Upper lobe of left lung (tissue), 6 donors: Measurements from ENCODE around the gene AFF3. TPM values are rescaled to one million over a fixed set of nuclear protein-coding genes. Genes with fewer than 3 reads are reported as not detected.
A peak's percentile ranks its signal among the peaks of the same experiment; 100 is the strongest.

Source experiments
- ATAC-seq, 2 donors: fragments of 200-7000 bp; cut with Tn5 transposase; one replicate each; pipeline ENCODE4 v1.9.1; 2022; ENCODE audit warnings: mild to moderate bottlenecking in 2 of 2, moderate library complexity in 2 of 2; ENCODE audit not compliant: low FRiP score in 2 of 2
- DNase-seq, 2 donors: peaks; one replicate each; pipeline ENCODE4 v3.0.0-alpha.2; 2019 to 2020
- H3K27ac ChIP-seq, 4 donors: fragments of 200-600 bp; sonication (generic); one replicate each; pipeline ENCODE4 v1.5.1; 2016 to 2019
- H3K27me3 ChIP-seq, 4 donors: fragments of 200-600 bp; sonication (generic); one replicate each; pipeline ENCODE4 v1.5.1; 2017 to 2019
- H3K36me3 ChIP-seq, 4 donors: fragments of 200-600 bp; sonication (generic); one replicate each; pipeline ENCODE4 v1.5.1; 2016 to 2019
- H3K4me1 ChIP-seq, 4 donors: fragments of 200-600 bp; sonication (generic); one replicate each; pipeline ENCODE4 v1.5.1; 2018 to 2019
- H3K4me3 ChIP-seq, 4 donors: fragments of 200-600 bp; sonication (generic); one replicate each; pipeline ENCODE4 v1.5.1; 2017 to 2019; ENCODE audit warnings: mild to moderate bottlenecking in 2 of 4, moderate library complexity in 1 of 4
- H3K9me3 ChIP-seq, 4 donors: fragments of 200-600 bp; sonication (generic); one replicate each; pipeline ENCODE4 v1.5.1; 2018 to 2019
- CTCF ChIP-seq, 6 experiments: fragments of 450-650 bp in 4 of 6; fragments of 200-600 bp in 2 of 6; sonication (generic) in 2 of 6; IDR thresholded peaks; one replicate each; pipeline ENCODE4 v1.5.1; 2016 to 2019; ENCODE audit warnings: antibody characterized with exemption in 6 of 6
- EP300 ChIP-seq, 4 donors: sonication (generic); formaldehyde crosslinking; IDR thresholded peaks; one replicate each; pipeline ENCODE4 v1.5.1; 2017; ENCODE audit warnings: antibody characterized with exemption in 4 of 4, control low read depth in 2 of 4
- POLR2A ChIP-seq, 4 donors: fragments of 450-650 bp; IDR thresholded peaks; one replicate each; pipeline ENCODE4 v1.5.1; 2016 to 2017; ENCODE audit warnings: antibody characterized with exemption in 4 of 4, mild to moderate bottlenecking in 2 of 4
- POLR2AphosphoS5 ChIP-seq, 2 donors: sonication (generic); formaldehyde crosslinking; IDR thresholded peaks; one replicate each; pipeline ENCODE4 v1.5.1; 2017; ENCODE audit warnings: antibody characterized with exemption in 2 of 2
- WGBS, 2 donors: methylation state at CpG; one replicate each; pipeline ENCODE4 v1.1.5; 2017 to 2018; 5-methylcytosine and 5-hydroxymethylcytosine counted together
- total RNA-seq, 6 donors: library from RNA; depleted of rRNA in 4 of 6; stranded (reverse); fragments of >200 nt in 4 of 6; gene quantifications; one replicate each; pipeline versions ENCODE4 v1.1.0 to v1.2.1, GENCODE V29; 2016 to 2021
- donor health status: DM: no; HTN: no; CAD: no; lungs with moderate emphysema.
- donor health status: DM: no; HTN: yes; CAD: no; lungs with severe emphysema.

AFF3 gene
- total RNA-seq, 6 donors from 2014 or later = 21.0 to 195 (median 47.9) TPM

DNA sequence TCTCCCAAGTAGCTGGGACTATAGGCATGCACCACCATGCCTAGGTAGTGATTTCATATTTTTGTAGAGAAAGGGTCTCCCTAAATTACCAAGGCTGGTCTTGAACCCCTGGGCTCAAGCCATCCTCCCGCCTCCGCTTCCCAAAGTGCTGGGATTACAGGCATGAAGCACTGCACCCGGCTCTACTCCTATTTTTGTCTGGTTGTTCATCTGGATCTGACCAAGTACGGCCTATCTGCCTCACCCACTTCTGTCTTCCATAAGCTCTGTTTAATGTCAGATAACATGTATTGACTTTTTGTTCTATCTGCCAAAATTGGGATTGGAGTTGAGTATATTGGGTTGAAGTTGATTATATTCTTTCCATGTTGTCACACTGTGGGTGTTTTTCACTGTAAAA, 198.4 kb downstream of the AFF3 start:
- Histone ChIP-seq H3K36me3 (no peaks in the 10 kb centered on the region), H3K27ac (no peak overlapping the region), H3K9me3 (no peaks in the 10 kb centered on the region), H3K4me1 (no peaks in the 10 kb centered on the region), H3K27me3 (no peaks in the 10 kb centered on the region), H3K4me3 (no peak overlapping the region)
- TF ChIP-seq POLR2AphosphoS5 (IDR thresholded peaks at IDR 0.05) (no peak), CTCF (IDR thresholded peaks at IDR 0.05) (no peak), EP300 (IDR thresholded peaks at IDR 0.05) (no peak), POLR2A (IDR thresholded peaks at IDR 0.05) (no peak)
- no peak for ATAC-seq
- 97 to 98% methylated on average over 4 of the region's 4 CpGs for WGBS, 2 donors
- no peak for DNase-seq

- Histone ChIP-seq H3K27ac (no peak overlapping the region), H3K4me3 (no peak overlapping the region), H3K9me3 (no peaks in the 10 kb centered on the region), H3K4me1 (no peaks in the 10 kb centered on the region), H3K27me3 (no peaks in the 10 kb centered on the region), H3K36me3 (no peaks in the 10 kb centered on the region)
- TF ChIP-seq POLR2AphosphoS5 (IDR thresholded peaks at IDR 0.05) = no peak
- TF ChIP-seq EP300 (IDR thresholded peaks at IDR 0.05) = no peak
- TF ChIP-seq POLR2A (IDR thresholded peaks at IDR 0.05) = no peak
- no peak for TF ChIP-seq CTCF (IDR thresholded peaks at IDR 0.05)
- DNase-seq (no peak), ATAC-seq (no peak)
- whole genome bisulfite sequencing, 2 donors = 94 to 96% methylated on average over 6 of the region's 6 CpGs
Observed at GRCh38 chr2:99942561-99943347, 199.6 kb downstream of the AFF3 start.

DNA sequence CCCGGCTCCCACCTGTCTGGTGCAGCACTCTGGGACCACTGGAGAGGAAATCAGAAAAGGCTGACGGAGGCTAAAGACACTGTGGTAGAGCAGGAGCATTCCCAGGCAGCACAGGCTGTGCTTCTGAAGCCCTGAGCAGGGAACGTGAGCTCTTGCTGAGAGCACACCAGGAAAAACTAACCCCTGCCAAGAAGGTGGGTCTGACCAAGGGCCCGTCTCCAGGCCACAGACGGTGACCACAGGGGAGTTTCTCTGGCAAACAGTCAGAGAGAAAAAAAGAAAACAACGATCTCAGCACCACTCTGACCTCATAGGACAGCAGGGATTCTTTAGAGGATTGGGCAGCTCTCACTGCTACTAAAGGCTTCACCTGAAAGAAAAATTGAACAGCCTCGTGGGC, 201.4 kb downstream of the AFF3 start:
- peak in 1 of 2 donors; percentile 35 for ATAC-seq
- peak in 1 of 2 donors; percentile 5 for DNase-seq
- no peaks in the 10 kb centered on the region for H3K36me3 ChIP-seq
- H3K27ac ChIP-seq = no peak overlapping the region
- no peak overlapping the region for H3K4me3 ChIP-seq
- no peaks in the 10 kb centered on the region for H3K4me1 ChIP-seq
- 74 to 81% methylated on average over 7 of the region's 7 CpGs for WGBS, 2 donors
- no peaks in the 10 kb centered on the region for H3K9me3 ChIP-seq
- no peaks in the 10 kb centered on the region for H3K27me3 ChIP-seq
- TF ChIP-seq EP300 (IDR thresholded peaks at IDR 0.05) (no peak), CTCF (IDR thresholded peaks at IDR 0.05) (no peak), POLR2A (IDR thresholded peaks at IDR 0.05) (no peak), POLR2AphosphoS5 (IDR thresholded peaks at IDR 0.05) (no peak)

- Histone ChIP-seq H3K4me1 (no peaks in the 10 kb centered on the region), H3K4me3 (no peak overlapping the region), H3K27me3 (no peaks in the 10 kb centered on the region), H3K27ac (no peak overlapping the region), H3K9me3 (no peaks in the 10 kb centered on the region), H3K36me3 (no peaks in the 10 kb centered on the region)
- WGBS, 2 donors = 69 to 79% methylated on average over 1 of the region's 1 CpG
- ATAC-seq (no peak), DNase-seq (no peak)
- TF ChIP-seq EP300 (IDR thresholded peaks at IDR 0.05) (no peak), POLR2A (IDR thresholded peaks at IDR 0.05) (no peak), CTCF (IDR thresholded peaks at IDR 0.05) (no peak), POLR2AphosphoS5 (IDR thresholded peaks at IDR 0.05) (no peak)
Observed at GRCh38 chr2:99939135-99939534, 203.3 kb downstream of the AFF3 start.

- H3K4me3 ChIP-seq = no peak overlapping the region
- WGBS, 2 donors = 88 to 95% methylated on average over 3 of the region's 3 CpGs
- DNase-seq (no peak), ATAC-seq (no peak)
- H3K27ac ChIP-seq = no peak overlapping the region
- no peaks in the 10 kb centered on the region for H3K27me3 ChIP-seq
- no peaks in the 10 kb centered on the region for H3K4me1 ChIP-seq
- no peaks in the 10 kb centered on the region for H3K36me3 ChIP-seq
- TF ChIP-seq POLR2A (IDR thresholded peaks at IDR 0.05) (no peak), CTCF (IDR thresholded peaks at IDR 0.05) (no peak), POLR2AphosphoS5 (IDR thresholded peaks at IDR 0.05) (no peak), EP300 (IDR thresholded peaks at IDR 0.05) (no peak)
- H3K9me3 ChIP-seq = no peaks in the 10 kb centered on the region
Observed at GRCh38 chr2:99938250-99938649, 204.1 kb downstream of the AFF3 start.
